H1 (cell line): Measurements from ENCODE around the gene HS6ST2. TPM values are rescaled to one million over a fixed set of nuclear protein-coding genes. Genes with fewer than 3 reads are reported as not detected.

Source experiments
- BCL11A ChIP-seq, 2 experiments: IDR thresholded peaks; one replicate each; pipeline ENCODE4 v1.6.1; 2011; ENCODE audit warnings: low read depth in 2 of 2, low read length in 2 of 2, mild to moderate bottlenecking in 2 of 2
- BRCA1 ChIP-seq: IDR thresholded peaks from 2 replicates; pipeline ENCODE4 v1.6.1; 2012; ENCODE audit warnings: low read depth, low read length, improper control_type of control experiment
- CBX8 ChIP-seq: fragments of 300-800, 300-1000 bp; sonication (generic); IDR thresholded peaks from 2 replicates; pipeline ENCODE4 v1.7.1; 2016; ENCODE audit warnings: low read depth, low read length, borderline replicate concordance
- CHD2 ChIP-seq: IDR thresholded peaks from 2 replicates; pipeline ENCODE4 v1.6.1; 2012; ENCODE audit warnings: low read length, improper control_type of control experiment
- CREB1 ChIP-seq: IDR thresholded peaks from 2 replicates; pipeline ENCODE4 v1.6.1; 2012; ENCODE audit warnings: inconsistent platforms
- EP300 ChIP-seq, 2 experiments: IDR thresholded peaks; 1 replicate in 1 of 2; 2 replicates in 1 of 2; pipeline ENCODE4 v1.6.1; 2011 to 2012; ENCODE audit warnings: low read depth in 2 of 2, low read length in 2 of 2, mild to moderate bottlenecking in 2 of 2, borderline replicate concordance in 1 of 2, inconsistent platforms in 1 of 2, moderate library complexity in 1 of 2
- FOSL1 ChIP-seq: IDR thresholded peaks from 2 replicates; pipeline ENCODE4 v1.6.1; 2011; ENCODE audit warnings: mild to moderate bottlenecking, low read depth, low read length, moderate library complexity; ENCODE audit not compliant: insufficient read depth
- JUND ChIP-seq: IDR thresholded peaks from 2 replicates; pipeline ENCODE4 v1.6.1; 2011; ENCODE audit warnings: mild to moderate bottlenecking, improper control_type of control experiment, low read length
- KDM1A ChIP-seq: fragments of 200-600, 300-600 bp; sonication (generic); IDR thresholded peaks from 2 replicates; pipeline ENCODE4 v1.7.1; 2016; ENCODE audit warnings: mild to moderate bottlenecking, low read length, borderline replicate concordance
- MAFK ChIP-seq: IDR thresholded peaks from 2 replicates; pipeline ENCODE4 v1.6.1; 2012; ENCODE audit warnings: low read depth, mild to moderate bottlenecking, improper control_type of control experiment, low read length
- MAX ChIP-seq: IDR thresholded peaks from 2 replicates; pipeline ENCODE4 v1.6.1; 2012; ENCODE audit warnings: inconsistent platforms
- NANOG ChIP-seq: IDR thresholded peaks from 2 replicates; pipeline ENCODE4 v1.6.1; 2011; ENCODE audit warnings: low read length, low read depth, mild to moderate bottlenecking, inconsistent platforms; ENCODE audit not compliant: insufficient read depth, poor library complexity, severe bottlenecking
- RAD21 ChIP-seq, 2 experiments: IDR thresholded peaks in 1 of 2; conservative IDR thresholded peaks in 1 of 2; 2 replicates each; pipeline ENCODE4 v1.6.1; 2011; ENCODE audit warnings: low read depth in 2 of 2, low read length in 2 of 2, improper control_type of control experiment in 1 of 2, inconsistent platforms in 1 of 2, mild to moderate bottlenecking in 1 of 2, moderate library complexity in 1 of 2
- RFX5 ChIP-seq: IDR thresholded peaks from 2 replicates; pipeline ENCODE4 v1.6.1; 2011; ENCODE audit warnings: low read depth, low read length, improper control_type of control experiment, borderline replicate concordance
- RXRA ChIP-seq: IDR thresholded peaks from 2 replicates; pipeline ENCODE4 v1.6.1; 2011; ENCODE audit warnings: low read depth, mild to moderate bottlenecking, low read length, moderate library complexity; ENCODE audit not compliant: insufficient read depth
- SIRT6 ChIP-seq: IDR thresholded peaks from one replicate; pipeline ENCODE4 v1.7.1; 2012; ENCODE audit warnings: low read length, inconsistent platforms
- SP4 ChIP-seq: IDR thresholded peaks from 2 replicates; pipeline ENCODE4 v1.6.1; 2012; ENCODE audit warnings: low read length, inconsistent platforms
- SRF ChIP-seq: IDR thresholded peaks from 2 replicates; pipeline ENCODE4 v1.6.1; 2011; ENCODE audit warnings: mild to moderate bottlenecking, low read depth, low read length, moderate library complexity
- SUZ12 ChIP-seq: fragments of 200-600 bp; sonication (generic); IDR thresholded peaks from 2 replicates; pipeline ENCODE4 v1.6.1; 2012; ENCODE audit warnings: mild to moderate bottlenecking, inconsistent platforms, low read length, moderate library complexity, mixed read lengths
- TAF1 ChIP-seq: IDR thresholded peaks from 2 replicates; pipeline ENCODE4 v1.6.1; 2011; ENCODE audit warnings: mild to moderate bottlenecking, low read depth, low read length
- TAF7 ChIP-seq: optimal IDR thresholded peaks from 2 replicates; pipeline ENCODE3; 2011; ENCODE audit warnings: low read depth, mild to moderate bottlenecking, inconsistent platforms, low read length, moderate library complexity, borderline replicate concordance
- TBP ChIP-seq: IDR thresholded peaks from 2 replicates; pipeline ENCODE4 v1.6.1; 2011; ENCODE audit warnings: low read depth, low read length, improper control_type of control experiment
- TCF12 ChIP-seq: IDR thresholded peaks from 2 replicates; pipeline ENCODE4 v1.6.1; 2011; ENCODE audit warnings: low read depth, mild to moderate bottlenecking, low read length
- TEAD4 ChIP-seq: IDR thresholded peaks from 2 replicates; pipeline ENCODE4 v1.6.1; 2012; ENCODE audit warnings: low read depth, low read length, inconsistent platforms, mixed read lengths
- USF2 ChIP-seq: IDR thresholded peaks from 2 replicates; pipeline ENCODE4 v1.6.1; 2011; ENCODE audit warnings: low read length, improper control_type of control experiment
- polyA plus RNA-seq, 7 experiments: library from polyadenylated mRNA; depleted of rRNA in 3 of 7; stranded (reverse) in 5 of 7; unstranded in 2 of 7; fragments of >200 nt in 5 of 7; fragments of 200-250 nt in 2 of 7; gene quantifications; 1 replicate in 5 of 7; 2 replicates in 1 of 7; 4 replicates in 1 of 7; pipeline versions ENCODE4 v1.2.1 to v1.2.3, GENCODE V29; 2011 to 2013; ENCODE audit warnings: missing spikeins in 2 of 7, mixed read lengths in 2 of 7
- total RNA-seq: library from RNA; stranded (reverse); fragmentation: NEBNext Ultra II Directional; extraction: Animal tissue kit (Norgen Biotek cat#: 25700); gene quantifications from 2 replicates; pipeline ENCODE4 v1.2.1, GENCODE V29; 2021

Gene HS6ST2
- total and polyA plus RNA-seq, 2 of the 8 experiments (the other 6 are each of a cell fraction or from before 2014, with no cell fraction given): 3.9 TPM

- TF ChIP-seq USF2: no peak
- TF ChIP-seq FOSL1: no peak
- TF ChIP-seq SUZ12: peak; percentile 61; the same call in 1 of the 2 replicates
- no peak for TF ChIP-seq CREB1
- no peak for TF ChIP-seq SP4
- TF ChIP-seq RFX5: no peak
- TF ChIP-seq SIRT6: no peak
- no peak for TF ChIP-seq CHD2
- no peak for TF ChIP-seq TEAD4
- TF ChIP-seq BCL11A (IDR thresholded peaks at IDR 0.05; ENCODE audit: low read depth in 2 of 2, low read length in 2 of 2): no peak
- TF ChIP-seq KDM1A: no peak
- no peak for TF ChIP-seq BRCA1
- TF ChIP-seq MAFK: no peak
- TF ChIP-seq RAD21 (IDR thresholded peaks at IDR 0.05 in 1 of 2, conservative IDR thresholded peaks at IDR 0.05 in 1 of 2; ENCODE audit: low read depth in 2 of 2, low read length in 2 of 2): no peak
- TF ChIP-seq CBX8: no peak
- TF ChIP-seq EP300 (IDR thresholded peaks at IDR 0.05; ENCODE audit: borderline replicate concordance in 1 of 2, low read depth in 2 of 2, low read length in 2 of 2): no peak
- peak; percentile 95 for TF ChIP-seq MAX
- TF ChIP-seq TAF7: no peak
- no peak for TF ChIP-seq RXRA
- no peak for TF ChIP-seq TAF1
- TF ChIP-seq TCF12: no peak
- TF ChIP-seq JUND: no peak
- 0 out of 2 replicates have a peak, but pooled peaks have one; percentile 21 for TF ChIP-seq TBP
- TF ChIP-seq NANOG: no peak
- no peak for TF ChIP-seq SRF
Measured at GRCh38 chrX:132958091-132958703, at the start of gene HS6ST2 (continued).
